B cell (primary cell): ENCODE results near the gene ADAM12. TPM values are rescaled to one million over a fixed set of nuclear protein-coding genes. Genes with fewer than 3 reads are reported as not detected.

Source experiments
- ATAC-seq: fragments of 200-7000 bp; cut with Tn5 transposase; one replicate; pipeline ENCODE4 v1.10.0; 2021; ENCODE audit warnings: low read depth, mild to moderate bottlenecking, moderate number of reproducible peaks, moderate library complexity
- CTCF ChIA-PET: fragments of 350-600 bp; sonication (Branson Sonifier 250); formaldehyde crosslinking; loops from one replicate; lab custom pipeline; 2021; ENCODE audit warnings: antibody characterized with exemption, inconsistent platforms; lab: Charles Lee
- POLR2A ChIA-PET: fragments of 350-600 bp; sonication (Branson Sonifier 250); formaldehyde crosslinking; loops from one replicate; lab custom pipeline; 2021; ENCODE audit warnings: antibody characterized with exemption; lab: Charles Lee
- DNase-seq: peaks from one replicate; pipeline ENCODE4 v3.0.0; 2013
- H2AFZ ChIP-seq: 2 replicates; pipeline ENCODE4 v1.6.1; 2012; ENCODE audit warnings: mild to moderate bottlenecking, low read depth, low read length; ENCODE audit not compliant: insufficient read depth, poor library complexity, severe bottlenecking
- H3K27ac ChIP-seq, 2 donors: 1 replicate in 1 of 2; 2 replicates in 1 of 2; pipeline ENCODE4 v1.5.1; 2012 to 2013; ENCODE audit warnings: low read length in 2 of 2, mild to moderate bottlenecking in 2 of 2, moderate library complexity in 1 of 2
- H3K27me3 ChIP-seq, 4 experiments: fragments of 200-600 bp in 1 of 4; sonication (generic) in 1 of 4; replicated peaks in 1 of 4; 1 replicate in 2 of 4; 2 replicates in 2 of 4; pipeline versions ENCODE4 v1.6.1 to v1.7.0; 2013 to 2016; ENCODE audit warnings: low read length in 3 of 4, mild to moderate bottlenecking in 2 of 4, mixed read lengths in 1 of 4, moderate library complexity in 1 of 4; ENCODE audit not compliant: insufficient read depth in 4 of 4, control insufficient read depth in 3 of 4; ENCODE audit errors: control extremely low read depth in 1 of 4
- H3K36me3 ChIP-seq, 2 experiments: replicated peaks in 1 of 2; 1 replicate in 1 of 2; 2 replicates in 1 of 2; pipeline versions ENCODE4 v1.6.1 to v1.7.1; 2013; ENCODE audit warnings: low read length in 1 of 2; ENCODE audit not compliant: insufficient read depth in 2 of 2, control insufficient read depth in 1 of 2; ENCODE audit errors: control extremely low read depth in 1 of 2, extremely low read depth in 1 of 2
- H3K4me1 ChIP-seq, 2 donors: fragments of 200-600 bp in 1 of 2; sonication (generic) in 1 of 2; 1 replicate in 1 of 2; 2 replicates in 1 of 2; pipeline versions ENCODE4 v1.5.1 to v1.6.1; 2013 to 2017; ENCODE audit warnings: low read length in 2 of 2; ENCODE audit not compliant: control insufficient read depth in 2 of 2, insufficient read depth in 2 of 2
- H3K4me2 ChIP-seq: replicated peaks from 2 replicates; pipeline ENCODE3; 2012; ENCODE audit warnings: mild to moderate bottlenecking, low read depth, low read length; ENCODE audit not compliant: poor library complexity, severe bottlenecking
- H3K4me3 ChIP-seq, 5 experiments: fragments of 200-600 bp in 1 of 5; sonication (generic) in 1 of 5; 1 replicate in 3 of 5; 2 replicates in 2 of 5; pipeline versions ENCODE4 v1.5.1 to v1.7.0; 2011 to 2016; ENCODE audit warnings: low read length in 4 of 5, mild to moderate bottlenecking in 4 of 5, low read depth in 2 of 5, control low read depth in 1 of 5, moderate library complexity in 1 of 5; ENCODE audit not compliant: insufficient read depth in 1 of 5; ENCODE audit errors: control extremely low read depth in 1 of 5, extremely low read depth in 1 of 5
- H3K79me2 ChIP-seq: fragments of 200-600 bp; sonication (generic); one replicate; pipeline ENCODE4 v1.6.0; 2016; ENCODE audit warnings: low read length; ENCODE audit not compliant: control insufficient read depth, insufficient read depth
- H3K9ac ChIP-seq: fragments of 200-600 bp; sonication (generic); 2 replicates; pipeline ENCODE4 v1.6.1; 2017; ENCODE audit warnings: mild to moderate bottlenecking, low read length, moderate library complexity
- H3K9me3 ChIP-seq, 3 donors: one replicate each; pipeline versions ENCODE4 v1.6.1 to v1.7.1; 2013; ENCODE audit warnings: low read length in 2 of 3; ENCODE audit not compliant: control insufficient read depth in 2 of 3, insufficient read depth in 1 of 3; ENCODE audit errors: control extremely low read depth in 1 of 3
- H4K20me1 ChIP-seq: 2 replicates; pipeline ENCODE4 v1.6.0; 2012; ENCODE audit warnings: mild to moderate bottlenecking, low read length; ENCODE audit not compliant: insufficient read depth, control insufficient read depth, poor library complexity, severe bottlenecking
- H3K27ac Mint-ChIP-seq: one replicate; pipeline ENCODE4 v1.8.0; 2021; ENCODE audit warnings: mixed read lengths
- H3K27me3 Mint-ChIP-seq: one replicate; pipeline ENCODE4 v1.8.0; 2021; ENCODE audit warnings: mixed read lengths
- H3K4me1 Mint-ChIP-seq: one replicate; pipeline ENCODE4 v1.8.0; 2021; ENCODE audit warnings: mixed read lengths
- H3K4me3 Mint-ChIP-seq: one replicate; pipeline ENCODE4 v1.8.0; 2021; ENCODE audit warnings: mixed read lengths
- H3K9me3 Mint-ChIP-seq: one replicate; pipeline ENCODE4 v1.8.0; 2022; ENCODE audit warnings: mixed read lengths; ENCODE audit not compliant: insufficient read depth
- EZH2 ChIP-seq: IDR thresholded peaks from 2 replicates; pipeline ENCODE4 v1.6.1; 2012; ENCODE audit warnings: borderline replicate concordance, low read depth, mild to moderate bottlenecking, moderate library complexity, low read length; ENCODE audit not compliant: insufficient read depth, poor library complexity, severe bottlenecking
- WGBS: methylation state at CpG from one replicate; pipeline ENCODE4 v1.1.5; 2013; ENCODE audit warnings: missing lambda C conversion rate; ENCODE audit not compliant: insufficient coverage; 5-methylcytosine and 5-hydroxymethylcytosine counted together
- intact Hi-C: fragments of 100-400 bp; cut with micrococcal nuclease; formaldehyde crosslinking; loops from one replicate; pipeline ENCODE4 v1.10.0; 2022
- polyA plus RNA-seq: library from polyadenylated mRNA; depleted of rRNA; stranded (reverse); fragments of >200 nt; gene quantifications from 2 replicates; pipeline ENCODE4 v1.2.3, GENCODE V29; 2012
- total RNA-seq, 2 donors: library from RNA; stranded (reverse); fragments of 120-200 nt in 1 of 2; gene quantifications; 1 replicate in 1 of 2; 2 replicates in 1 of 2; pipeline versions ENCODE4 v1.2.3 to v1.2.4, GENCODE V29; 2013 to 2022
- TF ChIP-seq, protein P1 (sequence below): fragments of 200-600 bp; IDR thresholded peaks from one replicate; pipeline ENCODE4 v1.8.0; 2022; ENCODE audit warnings: antibody characterized with exemption, mild to moderate bottlenecking

The ADAM12 gene
- total and polyA plus RNA-seq, 2 donors (not counting 1 experiment from before 2014, with no cell fraction given) = 0.01 to 0.22 TPM

DNA sequence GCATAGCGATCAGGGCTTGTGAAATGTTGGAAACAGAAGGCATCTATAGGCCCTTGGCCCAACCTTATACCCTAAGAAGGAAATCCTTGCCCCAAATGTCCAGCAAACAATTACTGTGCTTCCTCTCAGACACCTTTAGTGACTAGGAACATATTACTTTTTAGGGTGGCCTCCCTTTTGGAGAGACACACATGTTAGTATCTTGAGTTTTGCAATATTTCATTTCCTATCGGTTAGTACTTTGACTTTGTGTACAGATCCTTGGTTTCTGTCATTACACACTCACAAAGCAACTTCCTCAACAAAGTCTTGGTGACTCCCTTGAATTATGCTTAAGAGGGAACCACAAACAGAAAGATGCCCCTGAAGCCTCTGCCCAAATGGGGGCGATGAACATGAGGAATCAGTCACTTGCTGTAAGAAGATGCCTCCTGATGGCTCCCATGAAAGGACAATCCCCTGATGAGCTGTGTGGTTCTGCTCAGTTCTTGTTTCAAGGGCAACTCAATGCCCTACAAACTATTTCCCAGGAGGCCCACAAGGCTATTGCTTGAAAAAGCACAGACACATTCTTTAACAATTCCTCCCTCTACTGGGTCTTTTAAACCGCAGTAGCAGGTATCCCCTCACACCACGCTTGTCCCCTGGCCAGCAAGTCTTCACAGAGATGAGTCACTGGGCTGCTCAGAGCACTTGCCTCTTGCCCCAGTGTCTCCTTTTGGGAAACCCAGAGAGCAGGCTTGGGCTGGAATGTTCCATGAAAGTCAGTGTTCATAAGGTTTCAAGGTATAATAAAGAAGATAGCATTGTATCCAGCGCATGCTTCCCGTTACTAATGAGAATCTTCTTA is 295.7 kb downstream of the ADAM12 start:
- H4K20me1 ChIP-seq = no peaks in the 10 kb centered on the region
- no peaks in the 10 kb centered on the region for H3K4me1 ChIP-seq
- no peak overlapping the region for H2AFZ ChIP-seq
- POLR2A ChIA-PET = no interaction called here
- no peak overlapping the region for H3K4me3 Mint-ChIP-seq
- no peaks in the 10 kb centered on the region for H3K27me3 Mint-ChIP-seq
- CTCF ChIA-PET = no interaction called here
- DNase-seq = no peak
- no peak overlapping the region for H3K9ac ChIP-seq
- no peak overlapping the region for H3K4me2 ChIP-seq
- 83% methylated on average over 3 of the region's 7 CpGs for WGBS
- H3K36me3 ChIP-seq = no peaks in the 10 kb centered on the region
- TF ChIP-seq, protein P1, sequence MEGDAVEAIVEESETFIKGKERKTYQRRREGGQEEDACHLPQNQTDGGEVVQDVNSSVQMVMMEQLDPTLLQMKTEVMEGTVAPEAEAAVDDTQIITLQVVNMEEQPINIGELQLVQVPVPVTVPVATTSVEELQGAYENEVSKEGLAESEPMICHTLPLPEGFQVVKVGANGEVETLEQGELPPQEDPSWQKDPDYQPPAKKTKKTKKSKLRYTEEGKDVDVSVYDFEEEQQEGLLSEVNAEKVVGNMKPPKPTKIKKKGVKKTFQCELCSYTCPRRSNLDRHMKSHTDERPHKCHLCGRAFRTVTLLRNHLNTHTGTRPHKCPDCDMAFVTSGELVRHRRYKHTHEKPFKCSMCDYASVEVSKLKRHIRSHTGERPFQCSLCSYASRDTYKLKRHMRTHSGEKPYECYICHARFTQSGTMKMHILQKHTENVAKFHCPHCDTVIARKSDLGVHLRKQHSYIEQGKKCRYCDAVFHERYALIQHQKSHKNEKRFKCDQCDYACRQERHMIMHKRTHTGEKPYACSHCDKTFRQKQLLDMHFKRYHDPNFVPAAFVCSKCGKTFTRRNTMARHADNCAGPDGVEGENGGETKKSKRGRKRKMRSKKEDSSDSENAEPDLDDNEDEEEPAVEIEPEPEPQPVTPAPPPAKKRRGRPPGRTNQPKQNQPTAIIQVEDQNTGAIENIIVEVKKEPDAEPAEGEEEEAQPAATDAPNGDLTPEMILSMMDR = no peak
- no peak for TF ChIP-seq EZH2
- intact Hi-C loops = no loop called here
- H3K79me2 ChIP-seq = no peaks in the 10 kb centered on the region
- no peak overlapping the region for H3K4me3 ChIP-seq
- no peak overlapping the region for H3K27ac ChIP-seq
- no peaks in the 10 kb centered on the region for H3K9me3 Mint-ChIP-seq
- H3K27ac Mint-ChIP-seq = no peak overlapping the region
- no peaks in the 10 kb centered on the region for H3K27me3 ChIP-seq
- no peak for ATAC-seq
- no peaks in the 10 kb centered on the region for H3K4me1 Mint-ChIP-seq
- no peaks in the 10 kb centered on the region for H3K9me3 ChIP-seq
